GM18508 (cell line): ENCODE results near the gene CHADL.
"Not testable (repeated sequence)": the region's sequence is repeated elsewhere in the genome, so short reads cannot be mapped to it uniquely, and the experiment has no call there.

Experiments
- ATAC-seq: cut with Tn5 transposase; IDR thresholded peaks from one replicate; pipeline ENCODE4 v1.9.1; 2021; ENCODE audit warnings: moderate number of reproducible peaks; ENCODE audit not compliant: insufficient read depth, unreplicated experiment

The CHADL gene

GRCh38 chr22:41197038-41197972, 43.4 kb downstream of the CHADL start:
- no peak for ATAC-seq

GRCh38 chr22:41193829-41194228, 46.9 kb downstream of the CHADL start:
- ATAC-seq, result no peak

GRCh38 chr22:41191467-41191866, 49.3 kb downstream of the CHADL start:
- ATAC-seq, result no peak

GRCh38 chr22:41184679-41185078, 56.1 kb downstream of the CHADL start:
- ATAC-seq, result no peak

GRCh38 chr22:41181349-41182241, 59.1 kb downstream of the CHADL start:
- ATAC-seq, result no peak

GRCh38 chr22:41180926-41181325, 59.8 kb downstream of the CHADL start:
- no peak for ATAC-seq

GRCh38 chr22:41180362-41180761, 60.4 kb downstream of the CHADL start:
- ATAC-seq, result not testable (repeated sequence)
